Stimulated activated naive CD8-positive, alpha-beta T cell treated with anti-CD3 and anti-CD28 coated beads, Interleukin-15, Interleukin-2, amounts not matched to agents 100 U/mL and 50 U/mL, for 24 hours (primary cell): Measurements from ENCODE around the gene UGCG.
"Not testable (repeated sequence)": the region's sequence is repeated elsewhere in the genome, so short reads cannot be mapped to it uniquely, and the experiment has no call there.

Experiments used
- ATAC-seq: fragments of 150-1000 bp; cut with Tn5 transposase; one replicate; pipeline ENCODE4 v1.10.0; 2021
- DNase-seq: peaks from one replicate; pipeline ENCODE4 v3.0.0; 2021

UGCG gene

DNA sequence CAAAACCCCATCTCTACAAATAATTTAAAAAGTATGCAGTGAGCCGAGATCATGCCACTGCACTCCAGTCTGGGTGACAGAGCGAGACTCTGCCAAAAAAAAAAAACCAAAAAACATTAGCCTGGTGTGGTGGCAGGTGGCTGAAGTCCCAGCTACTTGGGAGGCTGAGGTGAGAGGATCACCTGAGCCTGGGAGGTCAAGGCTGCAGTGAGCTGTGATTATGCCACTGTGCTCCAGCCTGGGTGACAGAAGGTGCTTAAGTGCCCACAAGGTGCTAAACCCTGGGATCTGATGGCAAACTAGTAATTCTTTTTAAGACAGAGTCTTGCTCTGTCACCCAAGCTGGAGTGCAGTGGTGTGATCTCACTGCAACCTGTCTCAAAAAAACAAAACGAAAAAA lies 5.7 kb upstream of the UGCG start:
- not testable (repeated sequence) for ATAC-seq, DNase-seq

DNA sequence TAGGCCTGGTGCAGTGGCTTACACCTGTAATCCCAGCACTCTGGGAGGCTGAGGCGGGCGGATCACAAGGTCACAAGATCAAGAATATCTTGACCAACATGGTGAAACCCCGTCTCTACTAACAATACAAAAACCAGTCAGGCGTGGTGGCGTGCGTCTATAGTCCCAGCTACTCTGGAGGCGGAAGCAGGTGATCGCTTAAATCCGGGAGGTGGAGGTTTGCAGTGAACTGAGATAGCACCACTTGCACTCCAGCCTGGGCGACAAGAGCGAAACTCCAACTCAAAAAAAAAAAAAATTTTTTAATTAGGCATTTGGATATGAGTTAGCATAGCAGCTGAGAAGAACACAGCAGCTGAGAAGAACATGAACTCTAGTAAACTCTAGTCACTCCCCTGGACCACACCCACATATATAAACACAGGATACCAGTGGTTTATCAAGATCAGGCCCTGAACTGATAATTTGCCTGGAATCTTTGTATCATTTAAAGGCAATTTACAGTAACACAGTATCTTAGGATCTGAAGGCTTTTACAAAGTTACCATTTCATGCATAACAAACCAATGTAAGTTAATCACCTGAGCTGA lies 4.6 kb upstream of the UGCG start:
- no peak for DNase-seq
- ATAC-seq = no peak

DNA sequence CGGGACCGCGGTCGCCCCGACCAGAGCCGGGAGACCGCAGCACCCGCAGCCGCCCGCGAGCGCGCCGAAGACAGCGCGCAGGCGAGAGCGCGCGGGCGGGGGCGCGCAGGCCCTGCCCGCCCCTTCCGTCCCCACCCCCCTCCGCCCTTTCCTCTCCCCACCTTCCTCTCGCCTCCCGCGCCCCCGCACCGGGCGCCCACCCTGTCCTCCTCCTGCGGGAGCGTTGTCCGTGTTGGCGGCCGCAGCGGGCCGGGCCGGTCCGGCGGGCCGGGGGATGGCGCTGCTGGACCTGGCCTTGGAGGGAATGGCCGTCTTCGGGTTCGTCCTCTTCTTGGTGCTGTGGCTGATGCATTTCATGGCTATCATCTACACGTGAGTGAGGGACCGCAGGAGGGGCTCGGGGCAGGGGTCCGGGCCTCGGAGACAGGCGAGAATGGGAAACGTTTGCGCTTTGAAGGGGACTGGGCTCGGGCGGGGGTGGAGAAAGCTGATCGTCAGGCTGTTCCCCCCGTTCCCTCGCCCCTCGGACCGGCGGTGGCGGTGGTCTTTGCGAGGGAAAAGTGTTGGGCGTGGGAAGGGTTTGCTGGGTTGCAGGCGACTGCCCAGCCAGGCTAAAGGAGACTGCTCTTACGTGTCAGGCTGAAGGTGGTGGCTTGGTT lies 457 bp downstream of the UGCG start:
- DNase-seq = peak; percentile 65
- peak; percentile 57 for ATAC-seq

DNA sequence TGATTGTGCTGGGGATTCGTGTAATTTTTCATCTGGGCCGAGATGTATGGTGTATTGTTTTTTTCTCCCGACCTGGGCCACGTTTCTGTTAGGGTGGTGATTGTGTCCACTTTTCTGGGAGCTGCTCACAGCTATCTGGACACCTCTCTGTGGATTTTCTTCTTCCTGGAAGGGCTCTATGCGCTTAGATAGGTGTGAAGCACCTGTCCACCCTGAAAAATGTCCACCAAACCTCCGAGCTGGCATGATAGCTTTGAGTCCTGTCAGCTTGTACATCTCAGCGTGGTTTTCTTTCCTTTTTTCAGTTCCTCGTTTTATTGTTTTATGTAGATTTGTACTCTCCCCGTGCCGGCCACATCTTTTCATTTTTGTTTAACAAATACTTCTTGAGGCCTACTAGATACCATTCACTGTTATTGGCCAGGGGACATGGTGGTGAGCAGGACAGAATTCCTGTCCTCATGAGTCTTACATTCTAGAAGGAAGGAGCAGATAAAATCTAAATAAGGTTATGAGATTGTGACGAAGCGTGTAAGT lies 1.1 kb downstream of the UGCG start:
- DNase-seq (no peak), ATAC-seq (no peak)

DNA sequence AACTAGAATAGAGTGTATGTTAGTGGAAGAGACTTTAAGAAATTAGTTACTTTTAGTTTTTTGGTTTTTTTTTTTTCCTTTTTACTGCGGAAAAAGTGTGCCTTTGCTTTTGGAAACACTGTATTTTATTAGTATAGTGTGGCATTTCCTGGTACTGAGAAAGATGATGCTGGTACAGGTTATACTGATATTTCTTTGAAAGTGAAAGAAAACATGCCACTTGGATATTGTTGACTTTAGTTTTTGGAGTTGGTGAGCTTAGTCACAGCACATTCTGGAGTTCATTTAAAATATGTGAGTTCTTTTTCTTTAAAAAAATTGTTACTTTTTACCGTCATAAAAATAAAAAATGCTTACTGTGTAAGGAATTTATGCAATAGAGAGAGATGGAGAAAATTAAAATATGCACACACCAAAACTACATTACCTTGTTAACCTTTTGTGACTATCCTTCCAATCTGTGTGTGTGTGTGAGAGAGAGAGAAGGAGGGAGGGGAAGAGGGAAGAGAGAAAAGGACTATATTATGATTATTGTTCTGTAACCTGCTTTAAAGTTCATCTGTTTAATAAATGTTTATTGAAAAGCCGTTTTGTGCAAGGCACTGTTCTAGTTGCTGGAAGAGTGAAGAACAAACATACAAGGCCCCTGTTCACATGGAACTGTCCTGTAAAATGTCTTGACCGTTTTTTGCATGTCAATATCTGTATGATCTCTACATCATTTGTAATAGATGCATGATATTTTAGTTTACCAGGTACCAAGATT lies 1.9 kb downstream of the UGCG start:
- DNase-seq (no peak), ATAC-seq (no peak)

DNA sequence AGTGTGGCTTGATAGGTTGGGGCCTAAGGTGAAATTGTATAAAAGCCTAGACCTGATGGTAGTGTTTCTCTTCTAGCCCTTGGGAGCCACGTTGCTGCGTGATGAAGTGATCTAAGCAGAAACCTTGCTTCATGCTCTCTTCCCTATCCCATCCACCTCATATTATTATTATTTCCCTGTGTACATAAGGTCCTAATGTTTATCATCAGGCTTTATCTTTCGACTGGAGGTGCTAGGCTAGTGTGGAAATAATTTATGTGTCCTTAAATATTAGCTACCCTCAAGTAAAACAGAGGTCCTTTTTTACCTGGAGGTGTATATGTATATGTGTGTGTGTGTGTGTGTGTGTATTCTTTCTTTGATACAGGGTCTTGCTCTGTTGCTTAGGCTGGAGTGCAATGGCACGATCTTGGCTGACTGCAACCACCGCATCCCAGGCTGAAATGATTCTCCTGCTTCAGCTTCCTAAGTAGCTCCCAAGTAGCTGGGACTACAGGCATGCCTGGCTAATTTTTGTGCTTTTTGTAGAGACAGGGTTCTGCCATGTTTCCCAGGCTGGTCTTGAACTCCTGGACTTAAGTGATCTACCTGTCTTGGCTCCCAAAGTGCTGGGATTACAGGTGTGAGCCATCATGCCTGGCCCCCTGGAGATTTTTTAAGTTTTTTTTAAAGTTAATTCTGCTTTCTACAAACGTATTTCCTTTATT lies 3.7 kb downstream of the UGCG start:
- ATAC-seq = no peak
- no peak for DNase-seq

DNA sequence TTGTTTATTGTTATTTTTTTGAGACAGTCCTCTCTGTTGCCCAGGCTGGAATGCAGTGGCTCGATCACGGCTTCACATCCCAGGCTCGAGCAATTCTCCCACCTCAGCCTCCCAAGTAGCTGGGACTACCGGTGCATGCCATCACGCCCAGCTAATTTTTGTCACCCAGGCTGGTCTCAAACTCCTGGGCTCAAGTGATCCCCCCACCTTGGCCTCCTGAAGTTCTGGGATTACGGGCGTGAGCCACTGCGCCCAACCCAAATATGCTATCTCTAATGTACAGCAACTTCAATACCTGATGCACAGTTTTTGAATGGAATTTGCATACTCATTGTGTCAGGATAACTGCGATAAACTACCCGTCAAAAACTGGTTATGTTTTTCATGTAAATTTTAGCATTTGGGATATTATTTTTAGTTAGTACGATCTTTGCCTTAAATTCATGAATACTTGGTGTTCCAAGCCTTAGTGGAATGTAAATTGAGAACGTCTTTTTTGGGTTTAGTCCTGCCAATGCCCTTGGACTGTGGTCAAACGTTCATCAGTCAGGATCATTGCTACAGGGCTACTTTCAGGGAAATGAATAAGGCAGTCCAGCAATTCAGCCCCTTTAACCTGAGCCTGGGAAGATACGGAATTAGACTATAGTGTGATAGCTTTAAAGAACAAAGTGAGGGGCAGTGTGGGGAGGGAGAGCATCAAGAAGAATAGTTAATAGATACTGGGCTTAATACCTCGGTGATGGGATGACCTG lies 4.4 kb downstream of the UGCG start:
- no peak for DNase-seq

DNA sequence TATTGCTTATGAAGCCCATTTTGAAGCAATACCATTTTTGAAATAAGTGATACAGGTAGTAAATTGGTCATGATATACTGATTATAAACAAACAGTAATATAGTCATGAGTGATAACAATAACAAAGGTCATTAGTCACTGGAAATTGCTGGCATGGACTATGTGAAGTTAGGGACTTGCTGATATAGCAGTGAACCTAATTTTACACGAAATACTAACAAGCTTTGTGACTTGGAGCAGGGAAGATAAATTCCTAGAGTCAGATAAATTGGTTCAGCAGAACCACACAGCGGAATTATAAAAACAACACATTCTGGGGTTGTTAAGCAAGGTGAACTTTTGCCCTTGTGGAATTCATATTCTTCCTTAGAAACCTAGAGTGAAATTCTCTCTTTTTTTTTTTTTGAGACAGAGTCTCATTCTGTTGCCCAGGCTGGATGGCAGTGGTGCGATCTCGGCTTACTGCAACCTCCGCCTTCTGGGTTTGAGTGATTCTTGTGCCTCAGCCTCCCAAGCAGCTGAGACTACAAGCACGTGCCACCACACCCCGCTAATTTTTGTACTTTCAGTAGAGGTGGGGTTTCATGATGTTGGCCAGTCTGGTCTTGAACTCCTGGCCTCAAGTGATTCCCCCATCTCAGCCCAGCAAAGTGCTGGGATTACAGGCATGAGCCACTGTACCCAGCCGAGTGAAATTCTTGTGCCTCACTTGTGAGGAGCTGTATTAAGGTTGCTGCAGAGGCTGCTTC lies 6.0 kb downstream of the UGCG start:
- ATAC-seq (no peak), DNase-seq (no peak)

More for the DNA sequence above, 4.4 kb downstream of the UGCG start:
- no peak for ATAC-seq

DNA sequence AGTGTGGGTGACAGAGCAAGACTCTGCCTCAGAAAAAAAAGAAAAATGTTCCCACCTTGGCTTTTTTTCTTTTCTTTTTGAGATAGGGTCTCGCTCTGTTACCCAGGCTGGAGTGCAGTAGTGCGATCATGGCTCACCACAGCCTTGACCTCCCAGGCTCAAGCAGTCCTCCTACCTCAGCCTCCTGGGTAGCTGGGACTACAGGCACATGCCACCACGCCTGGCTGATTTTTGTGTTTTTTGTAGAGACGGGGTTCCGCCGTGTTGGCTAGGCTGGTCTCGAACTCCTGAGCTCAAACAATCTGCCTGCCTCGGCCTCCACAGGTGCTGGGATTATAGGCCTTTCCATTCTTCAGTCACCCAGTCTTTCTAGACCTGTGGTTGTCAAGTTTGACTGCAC lies 6.9 kb downstream of the UGCG start:
- not testable (repeated sequence) for ATAC-seq, DNase-seq

DNA sequence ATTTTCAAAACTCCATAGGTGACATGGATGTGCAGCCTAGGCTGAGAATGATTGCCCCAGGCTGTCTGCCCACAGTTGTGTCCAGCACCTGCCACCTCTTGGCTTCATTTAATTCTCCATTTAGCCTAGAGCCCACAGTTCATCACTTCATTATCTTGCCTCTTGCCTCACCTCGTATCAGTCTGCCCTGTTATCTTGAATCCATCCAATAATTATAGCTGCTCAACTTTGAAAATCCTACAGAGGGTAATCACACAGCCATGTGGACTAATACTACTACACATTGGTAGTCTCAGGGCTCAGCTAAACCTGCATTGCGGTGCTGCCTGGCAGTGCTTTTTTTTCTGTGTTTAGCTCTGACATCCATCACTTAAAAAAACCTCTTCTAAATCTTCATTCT lies 7.4 kb downstream of the UGCG start:
- DNase-seq (no peak), ATAC-seq (no peak)

DNA sequence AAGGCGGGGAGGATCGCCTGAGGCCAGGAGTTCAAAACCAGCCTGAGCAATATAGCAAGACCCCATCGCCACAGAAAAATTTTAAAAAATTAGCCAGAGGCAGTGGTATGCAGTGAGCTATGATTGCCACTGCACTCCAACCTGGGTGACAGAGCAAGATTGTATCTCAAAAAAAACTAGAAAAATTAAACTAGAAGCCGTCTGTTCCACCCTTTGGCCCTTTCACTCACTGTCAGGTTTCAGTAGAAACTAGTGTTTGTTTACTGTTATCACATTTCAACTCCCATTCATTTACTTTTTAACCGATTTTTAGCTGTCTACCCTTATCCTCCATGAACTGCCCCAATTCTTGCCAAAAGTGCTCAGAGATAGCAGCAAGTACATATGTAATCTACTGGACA lies 8.3 kb downstream of the UGCG start:
- no peak for ATAC-seq
- no peak for DNase-seq

DNA sequence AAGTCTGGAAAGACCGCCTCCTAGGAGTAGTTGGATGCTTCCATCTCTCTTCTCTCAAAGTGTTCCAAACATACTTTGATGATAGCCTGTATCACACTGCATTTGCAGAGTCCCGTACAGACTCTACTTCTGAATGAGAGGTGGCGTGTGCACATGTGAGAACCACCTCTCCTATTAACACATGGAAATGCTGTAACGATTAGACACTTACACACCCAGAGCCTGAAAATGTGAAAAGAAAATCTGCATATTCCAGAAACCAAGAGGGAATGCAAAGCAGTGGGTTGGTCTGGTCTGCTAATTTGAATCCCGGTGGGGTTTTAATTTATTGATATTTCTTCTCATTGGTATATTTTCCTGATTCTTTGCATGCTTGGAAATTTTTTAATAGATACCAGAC lies 10.5 kb downstream of the UGCG start:
- DNase-seq = no peak

DNA sequence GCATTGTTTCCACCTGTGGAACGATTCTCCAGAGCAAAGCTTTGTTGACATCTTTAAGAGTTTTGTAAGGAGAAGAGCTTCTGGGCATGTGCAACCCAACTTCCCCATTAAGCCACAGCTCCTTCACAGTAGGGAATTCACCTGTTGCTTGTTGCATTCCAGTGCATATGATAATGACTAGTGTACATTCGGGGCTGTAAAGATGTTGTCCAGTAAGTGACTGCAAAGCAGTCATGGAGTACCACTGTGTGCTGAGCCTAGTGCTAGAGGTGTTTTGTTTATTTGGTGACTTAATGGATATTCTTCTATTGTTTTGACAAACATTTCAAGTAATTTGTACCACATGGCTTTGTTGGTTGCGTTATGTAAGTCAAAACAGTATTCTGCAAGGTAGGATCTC lies 12.8 kb downstream of the UGCG start:
- no peak for ATAC-seq
- no peak for DNase-seq

More for the DNA sequence above, 10.5 kb downstream of the UGCG start:
- ATAC-seq = no peak

DNA sequence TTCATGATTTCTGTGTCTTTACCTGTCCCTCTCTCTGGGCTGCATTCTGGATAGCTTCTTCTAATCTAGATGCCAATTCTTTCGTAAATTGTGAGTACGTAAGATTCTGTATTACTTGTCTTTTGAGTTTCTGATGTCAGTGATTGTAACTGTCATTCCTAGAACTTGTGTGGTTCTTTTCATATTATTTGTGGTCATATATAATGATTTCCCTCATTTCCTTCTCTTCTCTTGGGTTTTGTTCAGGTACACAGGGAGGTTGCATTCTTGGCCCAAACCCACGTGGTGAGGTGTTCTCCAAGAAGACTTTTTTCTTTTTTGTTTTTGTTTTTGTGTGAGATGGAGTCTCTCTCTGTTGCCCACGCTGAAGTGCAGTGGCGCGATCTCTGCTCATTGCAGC lies 13.8 kb downstream of the UGCG start:
- ATAC-seq (peak; percentile 5), DNase-seq (no peak)

DNA sequence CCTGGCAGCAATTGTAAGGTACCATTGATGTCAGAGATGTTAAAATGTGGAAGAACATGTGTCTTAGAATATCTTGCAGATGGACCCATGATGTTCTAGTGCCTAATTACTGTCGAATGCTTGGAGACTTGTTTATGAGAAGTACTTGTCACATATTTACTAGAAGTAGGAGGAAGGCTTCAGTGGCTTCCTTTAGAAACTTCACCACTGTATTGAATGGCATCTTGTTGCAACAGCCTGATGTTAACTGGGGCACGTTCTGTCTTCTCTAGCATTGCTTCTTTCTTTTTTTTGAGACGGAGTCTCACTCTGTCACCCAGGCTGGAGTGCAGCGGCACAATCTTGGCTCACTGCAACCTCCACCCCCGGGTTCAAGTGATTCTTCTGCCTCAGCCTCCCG lies 16.5 kb downstream of the UGCG start:
- no peak for ATAC-seq
- no peak for DNase-seq

DNA sequence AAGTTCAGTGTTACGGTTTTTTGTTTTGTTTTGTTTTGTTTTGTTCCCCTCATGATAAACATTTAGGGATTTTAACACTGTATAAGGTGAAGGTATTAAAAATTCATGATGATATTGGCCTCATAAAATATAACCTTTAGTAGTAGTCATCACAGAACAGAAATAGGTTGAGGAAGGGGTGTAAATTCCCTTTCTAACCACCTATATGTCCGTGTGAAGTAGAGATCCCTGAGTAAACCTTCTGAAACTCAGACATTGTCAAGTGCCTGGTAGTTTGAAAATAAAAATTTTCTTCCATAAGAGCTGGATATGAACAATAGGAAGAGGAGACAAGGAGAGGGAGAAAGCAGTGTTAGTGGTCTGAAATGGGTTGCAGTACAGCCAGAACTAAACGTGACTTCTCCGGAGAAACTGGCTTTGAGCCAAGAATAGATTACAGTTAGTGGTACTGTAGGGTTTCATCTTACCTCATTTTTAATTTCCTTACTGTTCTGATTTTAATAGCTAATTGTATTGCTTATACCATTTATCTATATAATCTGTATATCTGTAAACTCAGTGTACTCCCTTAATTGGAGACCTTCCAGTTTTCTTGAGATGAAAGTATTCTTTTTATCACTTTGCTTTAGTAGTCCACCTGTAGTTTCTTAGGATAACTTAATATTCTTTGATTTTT lies 18.3 kb downstream of the UGCG start:
- ATAC-seq (peak; percentile 67), DNase-seq (no peak)

DNA sequence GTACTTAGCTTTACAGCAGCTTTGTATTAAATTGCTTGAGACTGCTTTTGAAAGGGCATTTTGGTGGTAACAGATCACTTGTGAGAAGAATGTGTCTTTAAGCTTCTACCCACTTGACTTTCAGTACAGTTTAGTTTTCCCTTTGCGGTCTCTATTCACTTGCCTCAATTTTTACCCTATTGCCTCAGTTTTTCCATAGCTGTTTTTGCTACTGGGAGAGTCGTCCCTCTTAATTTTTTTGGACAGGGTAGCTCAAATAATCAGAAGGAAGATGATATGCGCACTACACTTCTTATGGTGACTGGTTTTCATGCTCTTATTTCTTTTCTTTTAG lies 18.8 kb downstream of the UGCG start:
- ATAC-seq (peak; percentile 46), DNase-seq (no peak)

DNA sequence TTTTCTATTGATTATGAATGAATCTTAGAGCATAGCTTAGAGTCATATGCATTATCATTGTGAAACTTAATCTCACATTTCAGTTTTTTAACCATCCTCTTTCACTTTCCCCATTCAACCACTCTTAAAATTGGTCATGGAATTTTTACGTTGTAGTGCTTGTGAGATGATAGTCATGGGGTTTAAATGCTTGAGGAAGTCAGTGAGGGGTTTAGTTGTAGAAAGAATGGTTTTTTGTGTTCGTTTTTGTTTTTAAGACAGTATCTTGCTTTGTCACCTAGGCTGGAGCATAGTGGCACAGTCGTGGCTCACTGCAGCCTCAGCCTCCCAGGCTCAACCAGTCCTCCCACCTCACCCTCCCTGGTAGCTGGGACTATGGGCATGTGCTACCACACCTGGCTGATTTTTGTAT lies 19.6 kb downstream of the UGCG start:
- DNase-seq = peak; percentile 41

DNA sequence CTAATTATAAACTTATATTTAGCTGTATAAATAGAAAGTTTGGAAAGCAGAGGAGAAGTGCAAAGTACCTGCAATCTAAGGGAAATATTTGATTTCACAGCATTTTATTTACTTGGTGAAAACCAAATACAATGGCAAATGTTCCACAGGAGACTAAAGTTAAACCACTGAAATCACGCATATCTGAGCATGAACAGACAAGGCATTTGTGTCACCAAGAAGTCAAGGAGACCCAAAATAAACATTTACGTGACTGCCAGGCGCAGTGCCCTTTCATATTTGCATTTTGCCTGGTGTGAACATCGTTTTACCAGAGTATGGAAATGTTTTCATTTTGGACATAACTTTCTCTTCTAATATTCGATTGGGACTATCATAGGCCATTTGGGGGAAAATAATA lies 20.6 kb downstream of the UGCG start:
- DNase-seq (no peak), ATAC-seq (no peak)

More for the DNA sequence above, 19.6 kb downstream of the UGCG start:
- peak; percentile 83 for ATAC-seq

DNA sequence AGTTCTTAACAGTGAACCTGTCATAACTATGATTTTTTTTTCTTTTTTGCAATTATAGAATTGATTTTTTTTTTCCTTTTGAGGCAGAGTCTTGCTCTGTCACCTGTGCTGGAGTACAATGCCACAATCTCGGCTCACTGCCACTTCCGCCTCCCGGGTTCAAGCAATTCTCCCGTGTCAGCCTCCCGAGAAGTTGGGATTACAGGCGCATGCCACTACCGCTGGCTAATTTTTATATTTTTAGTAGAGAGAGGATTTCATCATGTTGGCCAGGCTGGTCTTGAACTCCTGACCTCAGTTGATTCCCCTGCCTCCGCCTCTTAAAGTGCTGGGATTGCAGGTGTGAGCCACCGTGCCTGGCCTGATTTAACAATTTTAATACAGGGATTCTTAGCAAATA lies 21.4 kb downstream of the UGCG start:
- ATAC-seq (no peak), DNase-seq (no peak)

DNA sequence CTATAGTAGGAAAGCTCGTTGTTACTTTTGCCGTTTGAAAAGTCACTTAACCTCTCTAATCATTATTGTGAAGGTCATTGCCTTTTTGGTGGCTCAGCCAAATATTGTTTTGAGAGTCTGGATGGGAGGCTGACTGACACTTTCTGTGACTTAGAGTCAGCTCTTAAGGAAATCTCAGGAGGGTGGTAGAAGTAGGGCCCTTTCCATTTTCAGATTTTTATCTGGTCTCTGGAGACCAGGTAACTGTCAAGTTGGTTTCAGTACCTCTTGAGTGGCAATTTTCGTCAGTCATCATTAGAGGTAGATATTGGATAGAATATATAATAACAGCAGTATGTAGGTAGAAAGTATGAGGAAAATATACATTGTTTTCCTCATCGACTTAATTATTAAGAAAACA lies 23.3 kb downstream of the UGCG start:
- no peak for ATAC-seq
- no peak for DNase-seq
